Neural progenitor cell (in vitro differentiated cells): ENCODE data around the gene CDH20. TPM values are rescaled to one million over a fixed set of nuclear protein-coding genes. Genes with fewer than 3 reads are reported as not detected.

ENCODE experiments used
- DNase-seq: peaks from one replicate; pipeline ENCODE4 v3.0.0-alpha.2; 2016; ENCODE audit warnings: low spot score
- H2AFZ ChIP-seq: fragments of 200-600 bp; sonication (generic); replicated peaks from 2 replicates; pipeline ENCODE4 v1.6.1; 2016; ENCODE audit warnings: antibody characterized with exemption
- H3F3A ChIP-seq: fragments of 200-600 bp; sonication (generic); 2 replicates; pipeline ENCODE4 v1.6.1; 2016; ENCODE audit warnings: antibody characterized with exemption, low read depth
- H3K27ac ChIP-seq: fragments of 200-600 bp; sonication (generic); 2 replicates; pipeline ENCODE4 v1.5.1; 2016; ENCODE audit warnings: mild to moderate bottlenecking
- H3K27me3 ChIP-seq: fragments of 200-600 bp; sonication (generic); 2 replicates; pipeline ENCODE4 v1.6.1; 2016; ENCODE audit warnings: mild to moderate bottlenecking, moderate library complexity
- H3K36me3 ChIP-seq: fragments of 200-600 bp; sonication (generic); 2 replicates; pipeline ENCODE4 v1.5.1; 2016
- H3K4me1 ChIP-seq: fragments of 200-600 bp; sonication (generic); 2 replicates; pipeline ENCODE4 v1.6.1; 2016; ENCODE audit warnings: mixed run types
- H3K4me2 ChIP-seq: fragments of 200-600 bp; sonication (generic); 2 replicates; pipeline ENCODE4 v1.6.1; 2016
- H3K4me3 ChIP-seq: fragments of 200-600 bp; sonication (generic); 2 replicates; pipeline ENCODE4 v1.5.1; 2016
- H3K79me2 ChIP-seq: fragments of 200-600 bp; sonication (generic); 2 replicates; pipeline ENCODE4 v1.6.1; 2016; ENCODE audit warnings: low read depth
- H3K9ac ChIP-seq: fragments of 200-600 bp; sonication (generic); 2 replicates; pipeline ENCODE4 v1.6.1; 2016
- H3K9me3 ChIP-seq: fragments of 200-600 bp; sonication (generic); 2 replicates; pipeline ENCODE4 v1.5.1; 2016; ENCODE audit warnings: low read depth
- H4K20me1 ChIP-seq: fragments of 200-600 bp; sonication (generic); 2 replicates; pipeline ENCODE4 v1.6.1; 2016; ENCODE audit warnings: low read depth
- H3K27ac Mint-ChIP-seq: 3 replicates; pipeline ENCODE4 v1.8.0; 2021; ENCODE audit warnings: mixed read lengths
- H3K27me3 Mint-ChIP-seq: 2 replicates; pipeline ENCODE4 v1.8.0; 2022; ENCODE audit warnings: low read depth, mild to moderate bottlenecking, inconsistent platforms, moderate library complexity, mixed read lengths; ENCODE audit not compliant: insufficient read depth
- H3K36me3 Mint-ChIP-seq: 3 replicates; pipeline ENCODE4 v1.8.0; 2021; ENCODE audit warnings: mixed read lengths
- H3K4me1 Mint-ChIP-seq: 3 replicates; pipeline ENCODE4 v1.8.0; 2021; ENCODE audit warnings: mixed read lengths
- H3K4me3 Mint-ChIP-seq: 3 replicates; pipeline ENCODE4 v1.8.0; 2021; ENCODE audit warnings: mild to moderate bottlenecking, moderate library complexity, mixed read lengths
- H3K9me3 Mint-ChIP-seq: 3 replicates; pipeline ENCODE4 v1.8.0; 2020; ENCODE audit warnings: mixed read lengths
- EZH2 ChIP-seq: fragments of 200-600 bp; sonication (generic); IDR thresholded peaks from 2 replicates; pipeline ENCODE4 v1.6.1; 2017; ENCODE audit warnings: antibody characterized with exemption, mild to moderate bottlenecking, moderate library complexity
- EZH2phosphoT487 ChIP-seq: fragments of 200-600 bp; sonication (generic); IDR thresholded peaks from 2 replicates; pipeline ENCODE4 v1.6.1; 2017; ENCODE audit warnings: antibody characterized with exemption
- total RNA-seq: library from RNA; depleted of rRNA; stranded (reverse); fragments of >200 nt; gene quantifications from 2 replicates; pipeline ENCODE4 v1.2.3, GENCODE V29; 2015; ENCODE audit warnings: low replicate concordance
- TF ChIP-seq, protein P1 (sequence below): fragments of 200-600 bp; sonication (generic); IDR thresholded peaks from 2 replicates; pipeline ENCODE4 v1.5.1; 2017; ENCODE audit warnings: antibody characterized with exemption, mild to moderate bottlenecking

The CDH20 gene
- total RNA-seq, 1 donor from 2014 or later, result 1.6 TPM

DNA sequence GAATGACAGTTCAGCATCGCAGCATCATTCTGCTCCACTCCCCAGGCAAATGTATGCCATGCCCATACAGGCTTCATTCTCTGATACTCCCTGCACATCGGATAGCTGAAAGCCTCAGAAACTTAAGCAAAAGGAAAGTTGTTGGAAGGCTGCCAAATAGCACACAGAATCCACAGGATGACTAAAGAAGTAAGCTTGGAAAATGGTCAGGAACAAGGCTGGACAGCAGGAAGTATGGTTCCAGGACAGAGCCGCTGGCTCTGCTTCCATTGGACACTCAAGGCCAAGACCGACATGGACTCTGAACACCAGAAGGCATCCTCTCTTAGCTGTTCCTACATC, 256.5 kb downstream of the CDH20 start:
- H3K27me3 Mint-ChIP-seq, result peaks cover 3% of the 10 kb centered on the region
- Histone ChIP-seq H3K4me1 (no peaks in the 10 kb centered on the region), H3K27me3 (no peaks in the 10 kb centered on the region), H3K9ac (no peak overlapping the region), H2AFZ (no peak overlapping the region), H3K27ac (no peak overlapping the region), H3K4me3 (no peak overlapping the region), H3K79me2 (no peaks in the 10 kb centered on the region), H4K20me1 (no peaks in the 10 kb centered on the region), H3F3A (no peaks in the 10 kb centered on the region), H3K9me3 (no peaks in the 10 kb centered on the region), H3K36me3 (no peaks in the 10 kb centered on the region), H3K4me2 (no peak overlapping the region)
- no peaks in the 10 kb centered on the region for H3K9me3 Mint-ChIP-seq
- no peak for DNase-seq
- TF ChIP-seq, protein P1, sequence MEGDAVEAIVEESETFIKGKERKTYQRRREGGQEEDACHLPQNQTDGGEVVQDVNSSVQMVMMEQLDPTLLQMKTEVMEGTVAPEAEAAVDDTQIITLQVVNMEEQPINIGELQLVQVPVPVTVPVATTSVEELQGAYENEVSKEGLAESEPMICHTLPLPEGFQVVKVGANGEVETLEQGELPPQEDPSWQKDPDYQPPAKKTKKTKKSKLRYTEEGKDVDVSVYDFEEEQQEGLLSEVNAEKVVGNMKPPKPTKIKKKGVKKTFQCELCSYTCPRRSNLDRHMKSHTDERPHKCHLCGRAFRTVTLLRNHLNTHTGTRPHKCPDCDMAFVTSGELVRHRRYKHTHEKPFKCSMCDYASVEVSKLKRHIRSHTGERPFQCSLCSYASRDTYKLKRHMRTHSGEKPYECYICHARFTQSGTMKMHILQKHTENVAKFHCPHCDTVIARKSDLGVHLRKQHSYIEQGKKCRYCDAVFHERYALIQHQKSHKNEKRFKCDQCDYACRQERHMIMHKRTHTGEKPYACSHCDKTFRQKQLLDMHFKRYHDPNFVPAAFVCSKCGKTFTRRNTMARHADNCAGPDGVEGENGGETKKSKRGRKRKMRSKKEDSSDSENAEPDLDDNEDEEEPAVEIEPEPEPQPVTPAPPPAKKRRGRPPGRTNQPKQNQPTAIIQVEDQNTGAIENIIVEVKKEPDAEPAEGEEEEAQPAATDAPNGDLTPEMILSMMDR, result no peak
- no peak for TF ChIP-seq EZH2phosphoT487
- no peak overlapping the region for H3K27ac Mint-ChIP-seq
- no peaks in the 10 kb centered on the region for H3K4me1 Mint-ChIP-seq
- H3K4me3 Mint-ChIP-seq, result no peak overlapping the region
- H3K36me3 Mint-ChIP-seq, result no peaks in the 10 kb centered on the region

DNA sequence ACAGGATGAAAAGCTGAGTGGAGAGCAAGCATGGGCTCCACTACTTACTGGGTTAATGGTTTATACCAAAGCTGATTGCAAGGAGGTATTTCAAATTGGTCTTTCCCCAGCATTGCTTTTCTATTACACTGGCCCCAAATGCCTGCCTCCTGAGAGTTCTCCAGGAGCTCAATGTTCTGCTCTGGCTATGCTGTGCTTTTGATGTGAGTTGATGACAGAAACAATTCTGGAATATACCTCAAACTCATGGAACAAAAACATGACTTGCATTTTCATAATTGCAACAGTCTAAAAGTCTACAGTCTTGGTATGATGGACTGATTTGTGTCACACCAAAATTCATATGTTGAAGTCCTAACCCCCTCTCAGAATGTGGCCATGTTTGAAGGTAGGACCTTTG, 258.0 kb downstream of the CDH20 start:
- Mint-ChIP-seq H3K27ac (no peak overlapping the region), H3K4me3 (no peak overlapping the region), H3K9me3 (no peaks in the 10 kb centered on the region), H3K27me3 (no peaks in the 10 kb centered on the region), H3K4me1 (no peaks in the 10 kb centered on the region), H3K36me3 (no peaks in the 10 kb centered on the region)
- no peak overlapping the region for H3K27ac ChIP-seq
- H3K4me2 ChIP-seq, result no peak overlapping the region
- H2AFZ ChIP-seq, result no peak overlapping the region
- no peaks in the 10 kb centered on the region for H3K27me3 ChIP-seq
- no peak for DNase-seq
- no peaks in the 10 kb centered on the region for H4K20me1 ChIP-seq
- no peaks in the 10 kb centered on the region for H3K4me1 ChIP-seq
- no peak overlapping the region for H3K4me3 ChIP-seq
- H3K36me3 ChIP-seq, result no peaks in the 10 kb centered on the region
- no peaks in the 10 kb centered on the region for H3F3A ChIP-seq
- TF ChIP-seq EZH2phosphoT487, result no peak
- TF ChIP-seq, protein P1, result no peak
- no peak for TF ChIP-seq EZH2
- H3K9me3 ChIP-seq, result no peaks in the 10 kb centered on the region
- H3K79me2 ChIP-seq, result no peaks in the 10 kb centered on the region
- no peak overlapping the region for H3K9ac ChIP-seq

DNA sequence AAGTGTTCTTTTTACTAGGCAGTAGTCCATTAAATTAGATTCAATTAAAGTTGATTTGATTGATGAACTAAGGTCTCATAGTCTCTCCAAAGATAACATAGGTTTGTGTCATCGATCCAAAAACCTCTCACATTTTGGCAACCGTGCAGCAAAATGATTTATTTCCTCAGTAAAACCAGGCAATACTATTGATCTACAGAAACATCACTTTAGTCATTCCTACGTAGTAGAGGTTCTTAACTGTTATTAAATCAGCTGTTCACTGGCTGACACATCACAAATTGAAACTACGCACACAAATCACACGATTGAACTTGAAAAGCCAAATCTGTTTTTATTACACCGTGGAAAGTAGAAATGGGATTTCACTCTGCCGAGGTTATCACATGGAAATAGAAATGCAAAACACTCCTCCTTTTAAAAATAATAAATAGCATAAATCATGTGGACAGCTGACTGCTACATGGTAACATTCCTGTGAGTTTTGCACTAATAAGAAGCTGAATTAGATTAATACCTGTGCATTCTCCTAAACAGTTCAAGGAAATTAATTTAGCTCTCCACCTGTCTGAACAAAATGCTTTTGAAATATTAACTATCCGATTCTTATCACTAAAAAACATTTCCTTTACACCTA, 262.5 kb downstream of the CDH20 start:
- no peaks in the 10 kb centered on the region for H3K27me3 ChIP-seq
- Mint-ChIP-seq H3K9me3 (peaks cover 5% of the 10 kb centered on the region), H3K4me1 (no peaks in the 10 kb centered on the region), H3K27ac (no peak overlapping the region), H3K27me3 (peaks cover 4% of the 10 kb centered on the region), H3K4me3 (no peak overlapping the region), H3K36me3 (no peaks in the 10 kb centered on the region)
- no peaks in the 10 kb centered on the region for H3K79me2 ChIP-seq
- no peak overlapping the region for H3K4me3 ChIP-seq
- TF ChIP-seq, protein P1, result no peak
- TF ChIP-seq EZH2phosphoT487 (no peak), EZH2 (no peak)
- no peak overlapping the region for H3K4me2 ChIP-seq
- no peak overlapping the region for H2AFZ ChIP-seq
- no peaks in the 10 kb centered on the region for H3K36me3 ChIP-seq
- H3K27ac ChIP-seq, result no peak overlapping the region
- no peak overlapping the region for H3K9ac ChIP-seq
- H3F3A ChIP-seq, result no peaks in the 10 kb centered on the region
- H3K9me3 ChIP-seq, result no peaks in the 10 kb centered on the region
- H3K4me1 ChIP-seq, result no peaks in the 10 kb centered on the region
- DNase-seq, result no peak
- no peaks in the 10 kb centered on the region for H4K20me1 ChIP-seq
